ENCODE measurements around the gene GNPDA1. TPM values are rescaled to one million over a fixed set of nuclear protein-coding genes. Genes with fewer than 3 reads are reported as not detected.

The GNPDA1 gene
- total and polyA plus RNA-seq, 10 donors = 13.9 to 35.7 (median 29.3) TPM

DNA sequence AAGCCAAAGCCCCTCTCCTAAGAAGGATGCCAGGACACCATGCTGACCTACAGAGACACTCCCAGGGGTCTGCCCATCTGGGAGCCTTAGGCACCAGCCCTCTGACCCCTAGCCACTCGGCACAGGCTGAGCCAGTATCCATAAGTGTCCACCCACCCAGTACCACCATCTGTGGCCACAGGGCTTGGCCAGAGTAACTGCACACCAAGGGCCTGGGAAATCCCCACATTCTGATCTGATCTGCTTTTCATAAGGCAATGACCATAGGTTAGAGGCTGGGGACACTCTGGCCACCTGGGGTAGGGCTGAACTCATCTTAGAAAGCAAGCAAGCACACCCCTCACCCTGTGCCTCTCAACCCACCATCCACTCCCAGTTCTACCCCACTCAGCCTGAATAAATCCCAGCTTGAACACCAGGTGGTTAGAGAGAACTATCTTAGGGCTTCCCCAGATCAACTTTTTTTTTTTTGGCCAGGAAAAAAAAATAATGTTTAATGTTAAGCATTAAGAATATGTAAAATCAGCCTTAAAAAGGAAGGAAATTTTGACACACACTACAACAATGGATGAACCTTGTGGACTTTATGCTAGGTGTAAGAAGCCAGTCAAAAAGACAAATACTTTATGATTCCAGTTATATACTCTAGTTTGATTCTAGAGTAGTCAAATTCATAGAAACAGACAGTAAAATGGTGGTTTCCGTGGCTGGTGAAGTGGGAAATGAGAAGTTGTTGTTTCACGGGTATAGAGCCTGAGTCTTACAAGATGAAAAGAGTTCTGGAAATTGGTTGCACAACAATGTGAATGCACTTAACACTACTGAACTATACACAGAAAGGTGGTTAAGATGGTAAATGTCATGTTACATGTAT, 6.2 kb downstream of the GNPDA1 start:
- H3K4me1 ChIP-seq = peaks cover 0 to 45% (median 12%) of the 10 kb centered on the region in 6 donors
- intact Hi-C loops (cut with DNase I; ENCODE audit: low total_unique reads) = no loop called here
- H3K36me3 ChIP-seq = peaks cover 0 to 79% (median 36%) of the 10 kb centered on the region in 6 donors
- TF ChIP-seq POLR2A (IDR thresholded peaks at IDR 0.05) (no peak), POLR2AphosphoS5 (IDR thresholded peaks at IDR 0.05) (peak in 2 of 3 donors; percentile 14 to 24)
- peak overlapping the region in 4 of 8 donors; percentile 20 to 58 (median 40) for H3K27ac ChIP-seq
- H3K4me3 ChIP-seq = no peak overlapping the region
- no peaks in the 10 kb centered on the region for H3K27me3 ChIP-seq (replicated peaks in 1 of 7)
- 35 to 60% (median 44%) methylated on average over 3 of the region's 3 CpGs for WGBS, 5 donors
- no peaks in the 10 kb centered on the region for H3K9me3 ChIP-seq
- DNase-seq = no peak

DNA sequence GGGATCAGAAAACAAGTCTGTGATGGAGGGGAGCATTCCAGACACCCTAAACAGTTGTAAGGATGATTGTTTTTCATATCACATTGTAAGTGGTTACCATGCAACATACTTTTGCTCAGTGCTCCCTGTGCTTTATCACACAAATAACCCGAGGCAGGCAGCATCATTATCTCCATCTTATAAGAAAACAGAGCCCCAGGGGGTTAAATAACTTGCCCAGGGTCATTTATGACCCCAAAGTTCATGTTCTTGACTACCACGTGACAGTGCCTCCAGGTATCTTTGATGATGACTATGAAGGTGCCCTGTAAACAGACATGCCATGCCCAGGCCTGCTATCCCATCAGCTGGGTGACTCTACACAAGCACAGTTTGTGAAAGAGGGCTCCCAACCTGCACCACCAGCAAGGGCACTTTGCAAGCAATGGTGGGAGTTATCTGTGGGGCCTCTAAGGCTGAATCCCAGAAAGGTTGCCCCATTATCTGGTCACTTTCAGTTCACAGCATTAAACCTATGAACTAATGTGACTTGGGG, 9.5 kb downstream of the GNPDA1 start:
- H3K9me3 ChIP-seq = no peaks in the 10 kb centered on the region
- H3K4me3 ChIP-seq = no peak overlapping the region
- 73 to 97% (median 82%) methylated on average over 2 of the region's 2 CpGs for WGBS, 5 donors
- H3K27me3 ChIP-seq (replicated peaks in 1 of 7) = no peaks in the 10 kb centered on the region
- H3K4me1 ChIP-seq = peaks cover 0 to 39% (median 10%) of the 10 kb centered on the region in 6 donors
- TF ChIP-seq POLR2AphosphoS5 (IDR thresholded peaks at IDR 0.05) (no peak), POLR2A (IDR thresholded peaks at IDR 0.05) (no peak)
- TF ChIP-seq, protein P1, sequence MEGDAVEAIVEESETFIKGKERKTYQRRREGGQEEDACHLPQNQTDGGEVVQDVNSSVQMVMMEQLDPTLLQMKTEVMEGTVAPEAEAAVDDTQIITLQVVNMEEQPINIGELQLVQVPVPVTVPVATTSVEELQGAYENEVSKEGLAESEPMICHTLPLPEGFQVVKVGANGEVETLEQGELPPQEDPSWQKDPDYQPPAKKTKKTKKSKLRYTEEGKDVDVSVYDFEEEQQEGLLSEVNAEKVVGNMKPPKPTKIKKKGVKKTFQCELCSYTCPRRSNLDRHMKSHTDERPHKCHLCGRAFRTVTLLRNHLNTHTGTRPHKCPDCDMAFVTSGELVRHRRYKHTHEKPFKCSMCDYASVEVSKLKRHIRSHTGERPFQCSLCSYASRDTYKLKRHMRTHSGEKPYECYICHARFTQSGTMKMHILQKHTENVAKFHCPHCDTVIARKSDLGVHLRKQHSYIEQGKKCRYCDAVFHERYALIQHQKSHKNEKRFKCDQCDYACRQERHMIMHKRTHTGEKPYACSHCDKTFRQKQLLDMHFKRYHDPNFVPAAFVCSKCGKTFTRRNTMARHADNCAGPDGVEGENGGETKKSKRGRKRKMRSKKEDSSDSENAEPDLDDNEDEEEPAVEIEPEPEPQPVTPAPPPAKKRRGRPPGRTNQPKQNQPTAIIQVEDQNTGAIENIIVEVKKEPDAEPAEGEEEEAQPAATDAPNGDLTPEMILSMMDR (IDR thresholded peaks at IDR 0.05 in 8 of 11, conservative IDR thresholded peaks at IDR 0.05 in 3 of 11) = no peak
- no peak for DNase-seq
- H3K27ac ChIP-seq = peak overlapping the region in 2 of 8 donors; percentile 2 to 36
- intact Hi-C loops (cut with DNase I; ENCODE audit: low total_unique reads) = loop anchor here (5.0 kb wide), 1 partner anchor 139 kb away; no protein-coding TSS in a partner anchor
- peaks cover 0 to 88% (median 46%) of the 10 kb centered on the region in 6 donors for H3K36me3 ChIP-seq

DNA sequence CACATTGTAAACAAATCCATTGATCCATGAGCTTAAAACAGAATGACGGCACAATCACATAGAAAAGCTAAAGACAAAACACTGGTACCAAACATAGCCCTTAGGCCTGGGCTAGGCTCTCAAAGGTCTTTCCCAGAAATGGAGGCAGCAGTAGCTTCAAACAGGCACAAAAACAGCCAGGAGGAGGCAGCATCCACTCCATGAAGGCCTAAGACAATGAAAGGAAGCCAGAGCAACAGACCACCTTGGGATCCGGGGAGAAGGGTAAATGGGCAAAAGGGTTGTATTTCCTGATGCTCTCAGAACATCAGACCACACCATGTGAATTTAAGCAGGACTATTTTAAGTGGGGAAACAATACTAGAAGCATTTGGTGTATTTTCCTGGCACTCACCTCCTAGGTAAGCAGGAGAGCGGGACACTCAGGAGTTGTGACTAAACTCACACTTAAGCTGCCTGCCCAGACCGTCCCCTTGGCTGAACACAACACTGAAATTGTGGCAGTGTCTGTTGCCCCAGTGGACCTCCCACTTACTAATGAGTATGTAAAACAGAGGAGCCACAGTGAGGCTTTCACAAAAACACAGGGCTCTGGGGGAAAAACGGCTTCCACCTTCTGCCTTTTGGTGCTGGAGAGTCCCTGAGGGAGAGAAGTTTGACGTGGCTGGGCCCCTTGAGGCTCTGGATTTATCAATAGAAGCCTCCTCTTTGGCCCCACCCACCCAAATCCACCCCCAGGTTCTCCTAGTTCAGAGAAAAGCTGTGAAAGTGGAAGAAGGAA, 11.9 kb downstream of the GNPDA1 start:
- intact Hi-C loops (cut with DNase I; ENCODE audit: low total_unique reads) = loop anchor here (5.0 kb wide), 1 partner anchor 141 kb away; no protein-coding TSS in a partner anchor
- no peak overlapping the region for H3K4me3 ChIP-seq
- peaks cover 0 to 18% (median 0%) of the 10 kb centered on the region in 6 donors for H3K4me1 ChIP-seq
- no peak for TF ChIP-seq POLR2A (IDR thresholded peaks at IDR 0.05)
- TF ChIP-seq, protein P1 (IDR thresholded peaks at IDR 0.05 in 8 of 11, conservative IDR thresholded peaks at IDR 0.05 in 3 of 11) = peak in 3 of 11 experiments; percentile 12 to 31 (median 21)
- H3K27ac ChIP-seq = peak overlapping the region in 2 of 8 donors; percentile 4 to 55
- WGBS, 5 donors = 66 to 86% (median 82%) methylated on average over 6 of the region's 6 CpGs
- H3K36me3 ChIP-seq = peaks cover 0 to 90% (median 46%) of the 10 kb centered on the region in 6 donors
- H3K27me3 ChIP-seq (replicated peaks in 1 of 7) = no peaks in the 10 kb centered on the region
- DNase-seq = no peak
- H3K9me3 ChIP-seq = no peaks in the 10 kb centered on the region

DNA sequence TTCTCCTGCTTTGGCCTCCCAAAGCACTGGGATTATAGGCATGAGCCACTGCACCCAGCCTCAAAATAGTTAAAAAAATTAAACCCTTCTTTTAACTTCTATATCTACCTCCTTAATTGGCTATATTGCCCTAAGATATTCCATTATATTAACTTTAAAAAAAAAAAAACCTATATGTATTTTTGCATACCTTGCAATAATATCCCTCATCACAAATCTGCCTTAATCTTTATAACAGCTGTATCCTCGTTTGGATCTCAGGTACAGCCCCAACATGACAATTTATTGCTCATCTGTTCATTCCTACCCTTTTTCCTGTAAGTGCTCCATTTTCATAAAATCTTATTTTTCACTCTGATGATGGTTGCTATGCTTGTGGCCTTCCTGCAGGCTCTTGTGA, 12.7 kb downstream of the GNPDA1 start:
- intact Hi-C loops (cut with DNase I; ENCODE audit: low total_unique reads) = loop anchor here (5.0 kb wide), 1 partner anchor 142 kb away; no protein-coding TSS in a partner anchor
- Histone ChIP-seq H3K27me3 (replicated peaks in 1 of 7) (no peaks in the 10 kb centered on the region), H3K4me3 (no peak overlapping the region), H3K36me3 (peaks cover 0 to 89% (median 42%) of the 10 kb centered on the region in 6 donors), H3K9me3 (no peaks in the 10 kb centered on the region), H3K4me1 (peaks cover 0 to 15% (median 0%) of the 10 kb centered on the region in 6 donors), H3K27ac (no peak overlapping the region)
- DNase-seq = no peak
- 62 to 88% (median 76%) methylated on average over 1 of the region's 1 CpG for WGBS, 5 donors
- TF ChIP-seq POLR2AphosphoS5 (IDR thresholded peaks at IDR 0.05) (no peak), POLR2A (IDR thresholded peaks at IDR 0.05) (no peak)
- TF ChIP-seq, protein P1 (IDR thresholded peaks at IDR 0.05 in 8 of 11, conservative IDR thresholded peaks at IDR 0.05 in 3 of 11) = no peak

Measured in spleen (tissue), 11 donors.